ENCODE measurements around the gene EXTL1.
A peak's percentile ranks its signal among the peaks of the same experiment; 100 is the strongest.

Gene EXTL1

DNA sequence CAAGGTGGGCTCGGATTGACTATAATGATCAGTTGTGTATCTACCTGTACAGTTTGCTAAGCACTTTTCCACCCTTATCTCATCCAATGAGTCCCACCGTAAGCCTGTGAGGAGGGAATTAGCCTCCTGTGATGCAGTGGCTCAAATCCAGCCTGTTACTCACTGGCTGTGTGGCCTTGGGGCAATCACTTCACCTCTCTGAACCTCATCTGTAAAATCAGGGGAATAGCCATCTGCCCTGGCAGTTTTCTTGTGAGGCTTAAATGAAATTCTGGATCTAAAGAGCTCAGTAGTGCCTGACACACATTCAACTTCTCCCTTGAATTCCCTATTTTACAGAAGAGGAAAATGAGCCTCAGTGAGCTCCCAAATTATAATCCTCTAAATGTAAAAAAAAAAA lies 7.4 kb upstream of the EXTL1 start:
- Mint-ChIP-seq H3K36me3 (peaks cover 1% of the 10 kb centered on the region), H3K9me3 (no peaks in the 10 kb centered on the region), H3K27me3 (no peaks in the 10 kb centered on the region), H3K4me1 (no peaks in the 10 kb centered on the region), H3K4me3 (no peak overlapping the region), H3K27ac (no peak overlapping the region)

- no peak overlapping the region for H3K4me3 Mint-ChIP-seq
- H3K27ac Mint-ChIP-seq, result no peak overlapping the region
- H3K9me3 Mint-ChIP-seq, result no peaks in the 10 kb centered on the region
- peaks cover 5% of the 10 kb centered on the region for H3K4me1 Mint-ChIP-seq
- no peaks in the 10 kb centered on the region for H3K27me3 Mint-ChIP-seq
- H3K36me3 Mint-ChIP-seq, result no peaks in the 10 kb centered on the region
Observed at GRCh38 chr1:26015358-26015757, 6.2 kb upstream of the EXTL1 start.

DNA sequence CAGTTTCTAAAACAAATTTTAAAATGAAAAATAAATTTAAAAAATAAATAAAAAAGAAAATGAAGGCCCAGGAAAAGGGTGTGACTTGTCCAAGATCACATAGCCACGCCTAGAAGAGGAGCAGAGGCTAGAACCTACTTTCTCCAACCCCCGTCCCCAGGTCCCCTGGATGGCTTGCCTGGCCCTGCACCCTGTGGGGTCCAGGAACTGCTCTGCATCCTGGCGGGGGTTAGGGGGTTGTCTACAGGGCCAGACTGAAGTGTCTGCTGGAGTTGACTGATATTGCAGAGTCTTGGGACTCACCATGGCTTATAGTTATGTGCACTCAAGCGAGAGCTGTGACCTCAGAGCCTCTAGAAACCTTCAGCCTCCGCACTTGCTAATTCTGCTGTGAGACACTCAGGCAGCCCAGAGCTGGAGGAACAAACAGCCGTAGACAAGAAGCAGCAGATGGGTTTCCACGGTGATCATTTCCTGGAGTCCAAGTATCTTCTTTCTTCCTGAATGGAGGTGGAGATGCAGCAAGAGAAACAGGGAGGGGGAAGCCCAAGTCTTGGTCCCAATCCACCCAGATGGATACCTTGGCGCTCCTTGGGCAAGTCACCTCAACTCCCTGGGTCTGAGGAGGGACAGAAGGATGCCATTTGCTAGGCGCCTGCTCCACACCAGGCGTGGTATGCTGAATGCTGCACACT lies 5.2 kb upstream of the EXTL1 start:
- H3K36me3 Mint-ChIP-seq, result no peaks in the 10 kb centered on the region
- H3K27ac Mint-ChIP-seq, result no peak overlapping the region

GRCh38 chr1:26016953-26017545 lies 4.5 kb upstream of the EXTL1 start:
- Mint-ChIP-seq H3K4me3 (no peak overlapping the region), H3K27ac (no peak overlapping the region), H3K27me3 (no peaks in the 10 kb centered on the region), H3K36me3 (no peaks in the 10 kb centered on the region), H3K4me1 (peaks cover 5% of the 10 kb centered on the region), H3K9me3 (no peaks in the 10 kb centered on the region)

More for the DNA sequence above, 5.2 kb upstream of the EXTL1 start:
- Mint-ChIP-seq H3K27me3 (no peaks in the 10 kb centered on the region), H3K9me3 (no peaks in the 10 kb centered on the region), H3K4me1 (peaks cover 5% of the 10 kb centered on the region), H3K4me3 (no peak overlapping the region)

DNA sequence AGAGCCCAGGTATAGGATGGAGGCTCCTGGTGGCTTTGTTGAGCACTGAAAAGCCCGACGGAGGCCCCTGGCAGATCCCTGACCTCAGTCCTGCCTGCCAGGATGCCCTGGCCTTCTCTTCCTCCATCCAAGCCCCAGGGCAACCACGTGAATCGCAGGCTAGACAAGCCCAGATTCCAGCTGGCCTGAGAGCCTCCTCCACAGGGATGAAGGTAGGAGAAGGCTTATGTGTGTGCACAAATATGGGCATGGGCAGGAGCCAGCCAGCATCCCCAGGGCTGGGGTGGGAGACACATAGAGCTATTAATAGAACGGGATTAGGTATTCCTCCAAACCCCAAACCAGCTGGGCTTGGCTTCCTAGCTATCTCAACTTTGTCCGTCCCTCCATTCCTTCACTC lies 4.0 kb upstream of the EXTL1 start:
- Mint-ChIP-seq H3K9me3 (no peaks in the 10 kb centered on the region), H3K4me3 (no peak overlapping the region), H3K27me3 (no peaks in the 10 kb centered on the region), H3K4me1 (peaks cover 5% of the 10 kb centered on the region), H3K36me3 (no peaks in the 10 kb centered on the region), H3K27ac (no peak overlapping the region)

DNA sequence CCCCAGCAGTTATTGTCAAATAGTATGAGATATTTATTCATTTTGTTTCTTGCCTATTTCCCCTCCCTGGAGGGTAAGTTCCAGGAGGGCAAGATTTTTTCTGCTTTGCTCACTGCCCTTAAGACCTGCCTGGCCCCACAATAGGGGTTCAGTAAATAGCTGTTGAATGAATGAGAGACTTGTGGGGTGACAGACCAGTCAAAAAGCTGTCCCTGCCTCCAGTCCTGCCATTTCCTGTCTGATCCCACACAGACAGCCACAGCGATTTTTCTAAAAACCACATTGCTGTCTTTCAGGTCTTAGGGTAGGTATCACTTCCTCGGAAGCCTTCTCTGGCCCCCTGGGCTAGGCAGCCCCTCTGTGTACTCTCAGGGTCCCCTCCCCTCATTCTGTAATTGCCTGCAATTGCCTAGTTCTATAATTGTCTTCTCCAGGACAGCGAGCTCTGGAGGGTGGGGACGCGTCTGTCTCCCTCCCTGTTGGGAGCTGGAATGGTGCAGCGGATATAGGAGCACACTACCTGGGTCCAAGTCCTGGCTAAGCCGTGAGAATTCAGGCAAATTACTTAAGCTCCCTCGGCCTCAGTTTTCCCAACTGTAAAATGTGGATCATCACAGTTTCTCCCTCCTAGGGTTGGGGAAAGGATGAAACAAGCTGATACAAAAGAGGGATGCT lies 1.8 kb upstream of the EXTL1 start:
- Mint-ChIP-seq H3K27me3 (no peaks in the 10 kb centered on the region), H3K4me3 (no peak overlapping the region), H3K9me3 (no peaks in the 10 kb centered on the region), H3K36me3 (no peaks in the 10 kb centered on the region), H3K27ac (no peak overlapping the region), H3K4me1 (peaks cover 5% of the 10 kb centered on the region)

DNA sequence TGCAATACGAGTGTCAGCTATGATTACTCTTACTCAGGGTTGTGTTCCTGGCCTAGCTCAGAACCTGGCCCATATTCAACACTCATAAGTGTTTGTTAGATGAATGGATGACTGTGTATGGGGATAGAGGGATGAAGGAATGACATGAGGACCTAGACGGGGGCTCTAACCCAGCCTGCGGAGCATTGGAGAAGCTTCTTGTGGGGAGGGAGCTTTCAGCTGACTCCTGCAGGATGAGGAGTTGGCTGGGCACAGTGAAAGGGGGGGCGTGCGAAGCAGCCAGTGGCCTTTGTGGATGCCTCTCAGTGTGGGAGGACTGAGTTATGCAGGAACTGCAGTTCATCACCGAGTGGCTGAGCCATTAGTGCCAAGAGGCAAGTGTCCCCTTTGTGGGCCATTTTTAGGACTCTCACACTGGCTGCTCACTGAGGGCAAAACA lies 1.2 kb upstream of the EXTL1 start:
- Mint-ChIP-seq H3K27me3 (no peaks in the 10 kb centered on the region), H3K36me3 (no peaks in the 10 kb centered on the region), H3K4me3 (no peak overlapping the region), H3K9me3 (no peaks in the 10 kb centered on the region), H3K4me1 (peaks cover 5% of the 10 kb centered on the region), H3K27ac (no peak overlapping the region)

DNA sequence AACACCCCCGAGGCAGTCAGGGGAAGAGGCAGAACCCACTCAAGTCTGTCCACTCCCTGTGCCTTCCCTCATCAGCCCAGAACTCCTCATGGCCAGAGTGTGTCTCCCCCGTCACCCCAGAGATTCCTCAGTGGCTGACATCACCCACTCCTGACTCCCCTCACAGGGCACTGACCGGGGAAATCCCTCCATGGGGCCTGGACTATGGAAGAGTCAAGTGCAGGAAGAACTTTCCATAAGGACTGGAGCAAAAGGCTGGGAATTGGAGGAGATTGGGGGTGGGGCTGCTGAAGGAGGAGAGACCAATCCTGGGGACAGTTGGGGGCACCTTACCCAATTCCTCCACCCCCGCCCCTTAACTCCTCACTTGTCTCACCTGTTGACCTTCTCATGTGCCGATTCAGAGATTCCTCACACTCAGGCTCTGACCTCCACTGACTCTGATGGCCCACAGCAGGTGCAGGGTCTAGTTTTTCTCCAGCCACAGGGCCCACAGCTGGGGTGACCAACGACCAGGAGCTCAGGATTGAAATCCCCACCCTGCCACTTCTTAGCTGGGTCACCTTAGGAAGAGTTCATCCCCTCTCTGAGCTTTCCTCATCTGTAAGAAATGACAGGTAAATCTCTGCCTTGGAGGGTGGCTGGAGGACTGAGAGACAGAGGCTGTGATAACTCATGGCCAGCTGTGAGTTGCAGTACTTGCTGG lies 481 bp upstream of the EXTL1 start:
- no peaks in the 10 kb centered on the region for H3K36me3 Mint-ChIP-seq
- H3K9me3 Mint-ChIP-seq, result no peaks in the 10 kb centered on the region
- no peaks in the 10 kb centered on the region for H3K27me3 Mint-ChIP-seq
- no peak overlapping the region for H3K4me3 Mint-ChIP-seq
- H3K4me1 Mint-ChIP-seq, result peaks cover 5% of the 10 kb centered on the region
- peak overlapping the region; percentile 17 for H3K27ac Mint-ChIP-seq

- no peak overlapping the region for H3K4me3 Mint-ChIP-seq
- peaks cover 5% of the 10 kb centered on the region for H3K4me1 Mint-ChIP-seq
- no peaks in the 10 kb centered on the region for H3K9me3 Mint-ChIP-seq
- H3K27ac Mint-ChIP-seq, result no peak overlapping the region
- no peaks in the 10 kb centered on the region for H3K36me3 Mint-ChIP-seq
- H3K27me3 Mint-ChIP-seq, result no peaks in the 10 kb centered on the region
Observed at GRCh38 chr1:26022404-26022779, 817 bp downstream of the EXTL1 start.

DNA sequence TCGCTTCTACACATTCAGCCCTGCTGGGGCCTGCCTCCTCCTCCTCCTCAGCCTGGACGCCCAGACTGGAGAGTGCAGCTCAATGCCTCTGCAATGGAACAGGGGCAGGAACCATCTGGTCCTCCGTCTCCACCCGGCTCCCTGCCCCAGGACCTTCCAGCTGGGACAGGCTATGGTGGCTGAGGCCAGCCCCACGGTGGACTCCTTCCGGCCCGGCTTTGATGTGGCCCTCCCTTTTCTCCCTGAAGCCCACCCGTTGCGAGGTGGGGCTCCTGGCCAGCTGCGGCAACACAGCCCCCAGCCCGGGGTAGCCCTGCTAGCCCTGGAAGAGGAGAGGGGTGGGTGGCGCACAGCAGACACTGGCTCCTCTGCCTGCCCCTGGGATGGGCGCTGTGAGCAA lies 1.4 kb downstream of the EXTL1 start:
- Mint-ChIP-seq H3K4me1 (peaks cover 5% of the 10 kb centered on the region), H3K27ac (no peak overlapping the region), H3K9me3 (no peaks in the 10 kb centered on the region), H3K4me3 (no peak overlapping the region), H3K36me3 (no peaks in the 10 kb centered on the region), H3K27me3 (no peaks in the 10 kb centered on the region)

- H3K4me3 Mint-ChIP-seq, result no peak overlapping the region
- H3K36me3 Mint-ChIP-seq, result no peaks in the 10 kb centered on the region
- H3K27me3 Mint-ChIP-seq, result no peaks in the 10 kb centered on the region
- H3K27ac Mint-ChIP-seq, result no peak overlapping the region
- H3K9me3 Mint-ChIP-seq, result no peaks in the 10 kb centered on the region
- peaks cover 5% of the 10 kb centered on the region for H3K4me1 Mint-ChIP-seq
Observed at GRCh38 chr1:26023826-26024225, 2.3 kb downstream of the EXTL1 start.

DNA sequence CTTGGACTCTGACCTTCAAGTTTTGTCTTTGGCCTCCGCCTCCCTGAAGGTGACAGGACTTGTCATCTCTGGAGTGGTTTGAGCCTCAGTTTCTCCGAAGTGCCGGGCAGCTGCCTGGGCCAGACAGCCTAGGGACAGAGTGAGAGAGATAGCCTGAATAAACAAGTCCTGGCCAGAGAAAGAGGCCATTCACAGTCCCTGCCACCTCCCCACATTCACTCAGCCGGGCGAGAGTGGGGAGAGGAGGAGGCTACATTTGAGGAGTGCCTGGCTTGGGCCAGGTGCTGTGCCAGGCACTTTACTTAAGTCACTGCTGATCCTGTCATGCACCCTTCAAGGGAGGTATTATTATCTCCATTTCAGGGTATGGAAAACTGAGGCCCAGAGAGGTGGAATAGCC lies 3.5 kb downstream of the EXTL1 start:
- H3K4me3 Mint-ChIP-seq, result no peak overlapping the region
- H3K27me3 Mint-ChIP-seq, result no peaks in the 10 kb centered on the region
- no peaks in the 10 kb centered on the region for H3K4me1 Mint-ChIP-seq
- no peak overlapping the region for H3K27ac Mint-ChIP-seq
- no peaks in the 10 kb centered on the region for H3K9me3 Mint-ChIP-seq
- no peaks in the 10 kb centered on the region for H3K36me3 Mint-ChIP-seq

DNA sequence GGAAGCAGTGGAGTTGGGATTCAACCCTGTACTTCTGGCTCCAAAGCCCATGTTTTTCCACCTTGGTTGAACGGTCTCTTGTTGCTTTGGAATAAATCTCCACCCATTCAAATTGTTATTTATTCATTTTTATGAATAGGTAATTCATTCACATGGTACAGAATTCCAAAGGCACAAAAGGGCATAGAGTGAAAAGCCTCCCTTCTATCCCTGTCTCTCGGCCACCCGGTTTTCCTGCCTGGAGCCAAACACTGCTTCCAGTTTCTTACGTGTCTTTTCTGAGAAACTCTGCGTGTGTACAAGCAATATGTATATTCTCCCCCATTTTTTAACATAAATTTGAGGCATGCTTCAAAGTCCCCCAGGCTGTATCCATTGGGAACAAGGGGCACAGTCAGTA lies 3.9 kb downstream of the EXTL1 start:
- H3K4me1 Mint-ChIP-seq, result no peaks in the 10 kb centered on the region
- H3K27ac Mint-ChIP-seq, result no peak overlapping the region
- H3K9me3 Mint-ChIP-seq, result no peaks in the 10 kb centered on the region
- H3K27me3 Mint-ChIP-seq, result no peaks in the 10 kb centered on the region
- no peak overlapping the region for H3K4me3 Mint-ChIP-seq
- no peaks in the 10 kb centered on the region for H3K36me3 Mint-ChIP-seq

DNA sequence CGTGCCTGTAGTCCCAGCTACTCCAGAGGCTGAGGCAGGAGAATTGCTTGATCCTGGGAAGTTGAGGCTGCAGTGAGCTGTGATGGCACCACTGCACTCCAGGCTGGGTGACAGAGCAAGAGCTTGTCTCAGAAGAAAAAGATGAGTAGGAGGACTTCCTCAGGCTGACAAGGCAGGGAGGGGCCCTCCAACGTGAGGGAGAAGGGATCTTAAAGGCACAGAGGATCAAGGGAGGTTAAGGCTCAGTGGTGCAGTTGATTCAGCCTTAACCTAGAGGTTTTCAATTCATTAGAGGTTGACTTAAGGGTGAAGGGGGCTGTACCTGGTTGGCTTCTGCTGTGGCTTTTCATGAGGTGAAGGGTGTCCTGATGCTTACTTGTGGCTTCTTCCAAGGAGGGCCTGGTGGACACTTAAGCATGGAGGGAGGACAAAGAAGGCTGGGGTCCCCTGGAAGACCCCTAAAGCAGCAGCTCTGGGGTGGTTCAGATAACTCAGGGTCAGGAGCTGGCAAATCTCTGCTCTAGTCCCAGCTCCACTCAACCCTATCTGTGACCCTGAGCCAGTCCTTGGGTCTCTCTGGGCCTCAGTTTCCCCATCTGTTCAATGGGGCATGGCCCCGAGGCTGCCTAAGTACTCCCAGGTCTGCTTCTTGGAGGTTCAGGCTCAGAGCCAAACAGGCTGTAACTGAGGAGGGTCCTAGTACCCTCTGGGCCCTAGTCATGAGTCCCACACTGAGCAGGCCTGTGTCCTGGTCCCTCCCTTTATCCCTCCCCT lies 6.3 kb downstream of the EXTL1 start:
- Mint-ChIP-seq H3K4me3 (no peak overlapping the region), H3K9me3 (no peaks in the 10 kb centered on the region), H3K36me3 (no peaks in the 10 kb centered on the region), H3K27ac (no peak overlapping the region), H3K27me3 (no peaks in the 10 kb centered on the region), H3K4me1 (no peaks in the 10 kb centered on the region)

GRCh38 chr1:26028490-26028980 lies 7.0 kb downstream of the EXTL1 start:
- Mint-ChIP-seq H3K4me3 (no peak overlapping the region), H3K36me3 (no peaks in the 10 kb centered on the region), H3K9me3 (no peaks in the 10 kb centered on the region), H3K4me1 (no peaks in the 10 kb centered on the region), H3K27ac (no peak overlapping the region), H3K27me3 (no peaks in the 10 kb centered on the region)

All from activated naive CD4-positive, alpha-beta T cell treated with anti-CD3 and anti-CD28 coated beads, Interleukin-2, amount 50 U/mL, for 24 hours (primary cell).